Vagina (tissue), 2 donors: ENCODE data around the gene RASSF9.

ENCODE experiments used
- POLR2A ChIP-seq, 2 donors: fragments of 450-650 bp; IDR thresholded peaks; one replicate each; pipeline ENCODE4 v1.6.1; 2017; ENCODE audit warnings: antibody characterized with exemption in 2 of 2, mild to moderate bottlenecking in 2 of 2, moderate library complexity in 2 of 2
- POLR2AphosphoS5 ChIP-seq, 2 donors: sonication (generic); formaldehyde crosslinking; IDR thresholded peaks; one replicate each; pipeline ENCODE4 v1.9.0; 2017; ENCODE audit warnings: antibody characterized with exemption in 2 of 2, mild to moderate bottlenecking in 2 of 2, low read depth in 1 of 2; ENCODE audit not compliant: insufficient read depth in 1 of 2
- TF ChIP-seq, protein P1 (sequence below), 3 experiments: fragments of 450-650 bp in 2 of 3; fragments of 200-600 bp in 1 of 3; sonication (generic) in 1 of 3; IDR thresholded peaks; one replicate each; pipeline ENCODE4 v1.5.1; 2017 to 2019; ENCODE audit warnings: antibody characterized with exemption in 3 of 3, mild to moderate bottlenecking in 2 of 3, moderate library complexity in 2 of 3

DNA sequence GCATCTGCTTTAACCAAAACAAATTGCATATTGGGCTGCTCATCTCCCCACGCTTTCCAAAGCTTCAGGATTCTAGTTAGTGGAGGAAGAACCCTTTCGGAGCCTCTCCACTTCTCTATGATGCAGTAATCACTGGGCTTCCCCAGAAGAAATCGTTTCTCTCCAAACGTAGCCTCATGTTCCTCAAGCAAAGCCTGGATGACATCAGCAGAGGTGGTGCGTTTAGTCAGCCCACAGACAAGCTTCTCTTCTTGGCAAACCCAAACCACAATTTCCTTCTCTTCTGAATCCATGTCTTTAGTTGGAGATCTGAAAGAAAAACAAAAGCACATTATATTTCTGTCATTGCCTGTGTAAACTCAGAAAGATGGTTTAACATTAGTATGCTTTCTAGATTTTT, 30.6 kb downstream of the RASSF9 start:
- TF ChIP-seq POLR2AphosphoS5 (IDR thresholded peaks at IDR 0.05; ENCODE audit: insufficient read depth in 1 of 2, low read depth in 1 of 2), result no peak
- TF ChIP-seq, protein P1, sequence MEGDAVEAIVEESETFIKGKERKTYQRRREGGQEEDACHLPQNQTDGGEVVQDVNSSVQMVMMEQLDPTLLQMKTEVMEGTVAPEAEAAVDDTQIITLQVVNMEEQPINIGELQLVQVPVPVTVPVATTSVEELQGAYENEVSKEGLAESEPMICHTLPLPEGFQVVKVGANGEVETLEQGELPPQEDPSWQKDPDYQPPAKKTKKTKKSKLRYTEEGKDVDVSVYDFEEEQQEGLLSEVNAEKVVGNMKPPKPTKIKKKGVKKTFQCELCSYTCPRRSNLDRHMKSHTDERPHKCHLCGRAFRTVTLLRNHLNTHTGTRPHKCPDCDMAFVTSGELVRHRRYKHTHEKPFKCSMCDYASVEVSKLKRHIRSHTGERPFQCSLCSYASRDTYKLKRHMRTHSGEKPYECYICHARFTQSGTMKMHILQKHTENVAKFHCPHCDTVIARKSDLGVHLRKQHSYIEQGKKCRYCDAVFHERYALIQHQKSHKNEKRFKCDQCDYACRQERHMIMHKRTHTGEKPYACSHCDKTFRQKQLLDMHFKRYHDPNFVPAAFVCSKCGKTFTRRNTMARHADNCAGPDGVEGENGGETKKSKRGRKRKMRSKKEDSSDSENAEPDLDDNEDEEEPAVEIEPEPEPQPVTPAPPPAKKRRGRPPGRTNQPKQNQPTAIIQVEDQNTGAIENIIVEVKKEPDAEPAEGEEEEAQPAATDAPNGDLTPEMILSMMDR (IDR thresholded peaks at IDR 0.05), result no peak
- TF ChIP-seq POLR2A (IDR thresholded peaks at IDR 0.05), result no peak
